ENCODE data around the gene CPA5.

DNA sequence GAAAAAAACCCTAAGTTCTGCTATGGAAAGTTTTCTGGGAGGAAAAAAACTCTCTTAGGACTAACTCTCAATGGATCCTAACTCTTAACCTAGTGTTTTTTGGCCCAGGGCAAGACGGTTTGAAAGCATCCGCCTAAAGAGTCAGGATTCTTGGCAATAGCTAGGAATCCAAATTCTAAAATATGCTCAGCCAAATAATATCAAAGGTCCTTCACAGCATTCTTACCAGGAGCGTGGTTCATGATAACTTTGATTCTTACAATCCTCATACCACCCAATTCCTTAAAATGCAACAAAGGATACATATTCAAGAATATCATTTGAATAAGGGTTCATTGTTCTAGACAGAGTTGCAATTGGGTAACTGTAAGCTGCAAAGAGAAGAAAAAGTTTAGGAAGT lies 57.0 kb downstream of the CPA5 start:
- TF ChIP-seq, protein P1, sequence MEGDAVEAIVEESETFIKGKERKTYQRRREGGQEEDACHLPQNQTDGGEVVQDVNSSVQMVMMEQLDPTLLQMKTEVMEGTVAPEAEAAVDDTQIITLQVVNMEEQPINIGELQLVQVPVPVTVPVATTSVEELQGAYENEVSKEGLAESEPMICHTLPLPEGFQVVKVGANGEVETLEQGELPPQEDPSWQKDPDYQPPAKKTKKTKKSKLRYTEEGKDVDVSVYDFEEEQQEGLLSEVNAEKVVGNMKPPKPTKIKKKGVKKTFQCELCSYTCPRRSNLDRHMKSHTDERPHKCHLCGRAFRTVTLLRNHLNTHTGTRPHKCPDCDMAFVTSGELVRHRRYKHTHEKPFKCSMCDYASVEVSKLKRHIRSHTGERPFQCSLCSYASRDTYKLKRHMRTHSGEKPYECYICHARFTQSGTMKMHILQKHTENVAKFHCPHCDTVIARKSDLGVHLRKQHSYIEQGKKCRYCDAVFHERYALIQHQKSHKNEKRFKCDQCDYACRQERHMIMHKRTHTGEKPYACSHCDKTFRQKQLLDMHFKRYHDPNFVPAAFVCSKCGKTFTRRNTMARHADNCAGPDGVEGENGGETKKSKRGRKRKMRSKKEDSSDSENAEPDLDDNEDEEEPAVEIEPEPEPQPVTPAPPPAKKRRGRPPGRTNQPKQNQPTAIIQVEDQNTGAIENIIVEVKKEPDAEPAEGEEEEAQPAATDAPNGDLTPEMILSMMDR (IDR thresholded peaks at IDR 0.05; ENCODE audit: low read depth, low read length), result no peak
- no peak for TF ChIP-seq EZH2phosphoT487 (IDR thresholded peaks at IDR 0.05; ENCODE audit: low read depth)
